ENCODE data around the gene GDF9. TPM values are rescaled to one million over a fixed set of nuclear protein-coding genes. Genes with fewer than 3 reads are reported as not detected.

GDF9 gene
- total and polyA plus RNA-seq, 10 donors = 0.17 to 0.59 (median 0.37) TPM; not detected in 3

- no peak overlapping the region for H3K27ac ChIP-seq
- peak overlapping the region in 3 of 8 donors; percentile 15 to 22 (median 20) for H3K4me3 ChIP-seq
- WGBS, 5 donors = 14 to 27% (median 18%) methylated on average over 26 of the region's 26 CpGs
- TF ChIP-seq POLR2A (IDR thresholded peaks at IDR 0.05) = no peak
- no peak for TF ChIP-seq POLR2AphosphoS5 (IDR thresholded peaks at IDR 0.05)
- no peak for TF ChIP-seq CTCF (IDR thresholded peaks at IDR 0.05 in 8 of 11, conservative IDR thresholded peaks at IDR 0.05 in 3 of 11)
- H3K36me3 ChIP-seq = no peaks in the 10 kb centered on the region
- peaks cover 0 to 63% (median 25%) of the 10 kb centered on the region in 7 donors for H3K27me3 ChIP-seq (replicated peaks in 1 of 7)
- no peak for DNase-seq
- intact Hi-C loops (cut with DNase I; ENCODE audit: low total_unique reads) = loop anchor here (2.0 to 10.0 kb wide), 2 partner anchors 295 to 435 kb away; no protein-coding TSS in a partner anchor
- H3K4me1 ChIP-seq = peaks cover 0 to 25% (median 16%) of the 10 kb centered on the region in 6 donors
- peaks cover 0 to 2% (median 0%) of the 10 kb centered on the region in 8 donors for H3K9me3 ChIP-seq
These were observed 46.8 kb downstream of the GDF9 start for GRCh38 chr5:132819468-132819867.

GRCh38 chr5:132817011-132817410, 49.3 kb downstream of the GDF9 start:
- Histone ChIP-seq H3K27ac (no peak overlapping the region), H3K4me3 (no peak overlapping the region), H3K9me3 (peaks cover 0 to 4% (median 0%) of the 10 kb centered on the region in 8 donors), H3K27me3 (replicated peaks in 1 of 7) (peaks cover 0 to 63% (median 41%) of the 10 kb centered on the region in 7 donors), H3K36me3 (no peaks in the 10 kb centered on the region), H3K4me1 (peaks cover 10 to 38% (median 25%) of the 10 kb centered on the region in 6 donors)
- intact Hi-C loops (cut with DNase I; ENCODE audit: low total_unique reads) = loop anchor here (10.0 kb wide), 1 partner anchor 292 kb away; no protein-coding TSS in a partner anchor
- WGBS, 5 donors = 64 to 79% (median 69%) methylated on average over 1 of the region's 1 CpG
- no peak for DNase-seq
- TF ChIP-seq POLR2A (IDR thresholded peaks at IDR 0.05) (no peak), POLR2AphosphoS5 (IDR thresholded peaks at IDR 0.05) (no peak), CTCF (IDR thresholded peaks at IDR 0.05 in 8 of 11, conservative IDR thresholded peaks at IDR 0.05 in 3 of 11) (no peak)

- Histone ChIP-seq H3K9me3 (peaks cover 0 to 4% (median 0%) of the 10 kb centered on the region in 8 donors), H3K4me1 (peaks cover 10 to 38% (median 26%) of the 10 kb centered on the region in 6 donors), H3K27ac (no peak overlapping the region), H3K36me3 (no peaks in the 10 kb centered on the region), H3K4me3 (no peak overlapping the region), H3K27me3 (replicated peaks in 1 of 7) (peaks cover 0 to 68% (median 46%) of the 10 kb centered on the region in 7 donors)
- DNase-seq = no peak
- TF ChIP-seq POLR2AphosphoS5 (IDR thresholded peaks at IDR 0.05) (no peak), POLR2A (IDR thresholded peaks at IDR 0.05) (no peak), CTCF (IDR thresholded peaks at IDR 0.05 in 8 of 11, conservative IDR thresholded peaks at IDR 0.05 in 3 of 11) (no peak)
- intact Hi-C loops (cut with DNase I; ENCODE audit: low total_unique reads) = loop anchor here (10.0 kb wide), 1 partner anchor 292 kb away; no protein-coding TSS in a partner anchor
These were observed 49.7 kb downstream of the GDF9 start for GRCh38 chr5:132816554-132816953.

- intact Hi-C loops (cut with DNase I; ENCODE audit: low total_unique reads) = loop anchor here (10.0 kb wide), 1 partner anchor 291 kb away; no protein-coding TSS in a partner anchor
- no peaks in the 10 kb centered on the region for H3K36me3 ChIP-seq
- WGBS, 5 donors = 71 to 87% (median 75%) methylated on average over 2 of the region's 2 CpGs
These were observed 50.2 kb downstream of the GDF9 start for GRCh38 chr5:132816083-132816482.

More at GRCh38 chr5:132816083-132816482, 50.2 kb downstream of the GDF9 start:
- H3K9me3 ChIP-seq = peaks cover 0 to 4% (median 0%) of the 10 kb centered on the region in 8 donors
- no peak for TF ChIP-seq POLR2A (IDR thresholded peaks at IDR 0.05)
- no peak for TF ChIP-seq CTCF (IDR thresholded peaks at IDR 0.05 in 8 of 11, conservative IDR thresholded peaks at IDR 0.05 in 3 of 11)
- no peak for TF ChIP-seq POLR2AphosphoS5 (IDR thresholded peaks at IDR 0.05)
- H3K4me1 ChIP-seq = peaks cover 10 to 38% (median 26%) of the 10 kb centered on the region in 6 donors
- no peak overlapping the region for H3K4me3 ChIP-seq
- peaks cover 0 to 68% (median 51%) of the 10 kb centered on the region in 7 donors for H3K27me3 ChIP-seq (replicated peaks in 1 of 7)
- H3K27ac ChIP-seq = no peak overlapping the region
- no peak for DNase-seq
